Rectal smooth muscle tissue (tissue), 1 donor: ENCODE data around the gene FKBP2.

Experiments
- H3K27ac ChIP-seq: one replicate; pipeline ENCODE4 v1.7.0; 2013; ENCODE audit warnings: low read depth, low read length, inconsistent platforms
- H3K27me3 ChIP-seq: one replicate; pipeline ENCODE4 v1.7.0; 2013; ENCODE audit warnings: low read length; ENCODE audit not compliant: control insufficient read depth, insufficient read depth
- H3K36me3 ChIP-seq: one replicate; pipeline ENCODE4 v1.7.0; 2013; ENCODE audit warnings: low read length; ENCODE audit not compliant: control insufficient read depth, insufficient read depth
- H3K4me1 ChIP-seq: one replicate; pipeline ENCODE4 v1.7.0; 2013; ENCODE audit warnings: low read length; ENCODE audit not compliant: control insufficient read depth, insufficient read depth
- H3K4me3 ChIP-seq: one replicate; pipeline ENCODE4 v1.7.0; 2013; ENCODE audit warnings: low read length
- H3K9ac ChIP-seq: one replicate; pipeline ENCODE4 v1.7.0; 2013; ENCODE audit warnings: low read length

FKBP2 gene

DNA sequence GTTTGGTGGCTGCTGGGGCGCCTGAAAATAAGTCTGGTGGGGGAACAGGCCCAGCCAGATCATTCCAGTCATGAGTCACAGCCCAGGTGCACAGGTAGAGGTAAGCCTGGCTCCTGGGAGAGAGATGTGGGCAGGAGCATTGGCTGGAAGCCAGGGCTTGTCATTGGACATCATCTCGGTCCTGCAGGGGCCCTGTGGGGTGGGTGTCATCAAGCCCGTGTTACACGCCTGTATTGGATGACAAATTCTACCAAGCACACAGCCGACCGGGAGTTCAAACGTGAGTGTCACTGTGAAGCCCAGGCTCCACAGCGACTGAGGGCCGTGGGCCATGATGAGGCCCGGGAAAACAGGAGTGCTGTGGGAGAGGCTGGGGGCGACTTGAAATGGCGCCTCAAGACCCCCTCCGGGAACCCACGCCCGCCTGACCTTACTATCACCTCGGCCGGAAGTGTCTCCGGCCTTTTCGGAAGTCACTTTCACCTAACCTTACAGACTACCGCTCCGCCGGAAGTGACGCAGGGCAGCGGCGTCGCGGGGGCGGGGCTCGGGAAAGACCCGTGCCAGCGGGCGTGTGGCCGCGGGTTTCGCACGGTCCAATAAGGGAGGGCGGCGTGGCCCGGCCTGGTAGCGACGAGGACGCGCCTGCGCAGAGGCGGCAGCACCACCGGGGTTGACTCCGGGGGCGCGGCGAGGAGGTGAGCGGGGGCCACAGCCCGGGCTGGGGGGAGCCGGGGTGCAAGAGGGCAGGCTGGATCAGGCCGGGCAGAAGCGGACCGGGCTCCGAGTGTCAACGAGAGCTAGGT, at the start of gene FKBP2:
TSS of gene FKBP2 (plus strand) at position 661 of the 806 bp plus-strand sequence. CDS start 1,293 bp downstream, outside the sequence.
- Histone ChIP-seq H3K27ac (peak within 1 kb of the TSS; percentile 100), H3K4me1 (peaks cover 6% of the 10 kb centered on the region), H3K4me3 (peak within 1 kb of the TSS; percentile 79), H3K27me3 (no peaks in the 10 kb centered on the region), H3K36me3 (peaks cover 6% of the 10 kb centered on the region), H3K9ac (peak within 1 kb of the TSS; percentile 90)

DNA sequence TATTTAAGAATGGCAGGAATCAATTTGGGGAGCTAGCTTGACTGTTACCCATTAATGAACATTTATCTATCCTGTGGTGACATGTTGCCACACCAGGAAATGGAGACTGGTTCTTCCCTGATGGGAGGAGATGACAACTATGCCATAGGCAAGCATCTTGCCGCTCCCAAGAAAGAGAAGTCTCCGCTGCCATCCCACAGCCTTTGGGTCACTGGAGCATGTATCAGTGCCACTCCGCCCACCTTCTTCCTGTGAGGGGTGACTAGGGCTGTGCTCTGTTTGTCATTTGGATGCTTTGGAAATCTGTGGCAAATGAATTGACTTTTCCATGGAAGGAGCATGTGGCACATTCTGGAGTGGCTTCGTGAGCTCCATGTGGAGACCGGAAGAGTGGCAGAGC, 48.5 kb upstream of the FKBP2 start:
- H3K4me1 ChIP-seq: no peaks in the 10 kb centered on the region
- H3K9ac ChIP-seq: no peak overlapping the region
- no peaks in the 10 kb centered on the region for H3K27me3 ChIP-seq
- H3K36me3 ChIP-seq: peaks cover 37% of the 10 kb centered on the region
- no peak overlapping the region for H3K4me3 ChIP-seq
- H3K27ac ChIP-seq: no peak overlapping the region

DNA sequence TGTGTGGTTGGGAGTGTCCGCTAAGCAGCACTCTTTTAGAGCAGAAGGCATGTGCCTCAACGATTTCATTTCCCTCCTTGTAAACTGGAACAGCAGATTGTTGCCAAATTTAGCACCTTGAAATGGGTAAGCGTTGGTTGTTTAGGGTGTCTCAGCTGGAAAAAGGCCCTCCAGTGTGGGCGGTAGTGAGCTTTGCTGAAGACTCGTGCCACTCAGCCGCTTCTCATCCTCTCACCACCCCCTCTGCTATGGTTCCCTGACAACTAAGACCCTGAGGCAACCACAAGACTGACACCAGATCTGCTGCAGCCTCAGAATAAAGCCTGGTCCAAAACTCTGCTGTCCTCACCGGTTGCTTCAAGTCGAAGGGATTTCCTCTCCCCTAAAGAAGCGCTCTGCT, 44.3 kb upstream of the FKBP2 start:
- H3K27me3 ChIP-seq: no peaks in the 10 kb centered on the region
- no peaks in the 10 kb centered on the region for H3K4me1 ChIP-seq
- H3K9ac ChIP-seq: no peak overlapping the region
- H3K4me3 ChIP-seq: no peak overlapping the region
- peaks cover 47% of the 10 kb centered on the region for H3K36me3 ChIP-seq
- no peak overlapping the region for H3K27ac ChIP-seq

GRCh38 chr11:64198511-64198910, 42.4 kb upstream of the FKBP2 start:
- no peaks in the 10 kb centered on the region for H3K4me1 ChIP-seq
- no peaks in the 10 kb centered on the region for H3K27me3 ChIP-seq
- H3K9ac ChIP-seq: no peak overlapping the region
- H3K36me3 ChIP-seq: peaks cover 52% of the 10 kb centered on the region
- H3K4me3 ChIP-seq: no peak overlapping the region
- no peak overlapping the region for H3K27ac ChIP-seq

GRCh38 chr11:64201543-64201942, 39.4 kb upstream of the FKBP2 start:
- Histone ChIP-seq H3K4me1 (peaks cover 3% of the 10 kb centered on the region), H3K4me3 (no peak overlapping the region), H3K27me3 (no peaks in the 10 kb centered on the region), H3K9ac (no peak overlapping the region), H3K36me3 (peaks cover 37% of the 10 kb centered on the region), H3K27ac (no peak overlapping the region)

DNA sequence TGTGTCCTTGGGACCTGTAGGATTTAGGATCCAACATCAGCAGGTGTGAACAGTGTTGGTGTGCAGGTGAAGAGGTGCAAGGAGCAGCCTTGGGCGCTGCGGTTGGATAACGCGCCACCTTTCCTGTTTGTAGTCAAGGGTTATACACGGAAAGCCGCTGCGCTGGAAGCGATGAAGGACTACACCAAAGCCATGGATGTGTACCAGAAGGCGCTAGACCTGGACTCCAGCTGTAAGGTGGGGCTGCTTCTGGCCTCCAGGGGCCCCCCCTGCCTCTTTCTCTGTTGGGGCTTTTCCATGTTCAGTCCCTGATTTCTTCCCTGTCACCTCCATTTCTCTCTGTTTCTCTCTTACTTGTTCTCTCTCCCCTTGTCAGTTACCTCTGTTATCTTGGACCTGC, 37.9 kb upstream of the FKBP2 start:
- H3K9ac ChIP-seq: no peak overlapping the region
- no peak overlapping the region for H3K4me3 ChIP-seq
- H3K4me1 ChIP-seq: peaks cover 3% of the 10 kb centered on the region
- no peak overlapping the region for H3K27ac ChIP-seq
- H3K36me3 ChIP-seq: peaks cover 26% of the 10 kb centered on the region
- no peaks in the 10 kb centered on the region for H3K27me3 ChIP-seq

DNA sequence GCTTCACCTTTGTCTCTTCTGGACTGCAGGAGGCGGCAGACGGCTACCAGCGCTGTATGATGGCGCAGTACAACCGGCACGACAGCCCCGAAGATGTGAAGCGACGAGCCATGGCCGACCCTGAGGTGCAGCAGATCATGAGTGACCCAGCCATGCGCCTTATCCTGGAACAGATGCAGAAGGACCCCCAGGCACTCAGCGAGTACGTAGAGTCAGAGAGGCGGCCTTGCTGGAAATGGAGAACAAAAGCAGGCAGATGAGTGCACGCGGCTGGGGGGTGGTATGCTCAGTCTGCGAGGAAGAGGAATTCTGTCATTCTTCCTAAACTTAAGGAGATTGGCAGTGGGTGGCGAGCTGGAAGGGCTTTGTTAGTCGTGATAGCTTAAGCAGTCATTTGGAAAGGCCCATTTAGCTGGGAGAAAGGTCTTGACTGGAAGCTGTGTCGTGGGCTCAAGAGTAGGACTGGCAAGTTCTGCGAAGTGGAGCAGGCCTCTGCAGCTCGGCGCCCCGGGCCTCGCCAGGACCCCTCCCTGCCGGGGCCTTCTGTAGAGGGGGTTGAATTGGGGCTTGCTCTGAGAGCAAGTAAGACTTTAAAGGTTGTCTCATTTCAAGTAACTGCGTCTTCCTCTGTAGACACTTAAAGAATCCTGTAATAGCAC, 37.3 kb upstream of the FKBP2 start:
- peaks cover 3% of the 10 kb centered on the region for H3K4me1 ChIP-seq
- no peak overlapping the region for H3K9ac ChIP-seq
- peaks cover 23% of the 10 kb centered on the region for H3K36me3 ChIP-seq
- H3K27ac ChIP-seq: no peak overlapping the region
- no peak overlapping the region for H3K4me3 ChIP-seq
- H3K27me3 ChIP-seq: no peaks in the 10 kb centered on the region

DNA sequence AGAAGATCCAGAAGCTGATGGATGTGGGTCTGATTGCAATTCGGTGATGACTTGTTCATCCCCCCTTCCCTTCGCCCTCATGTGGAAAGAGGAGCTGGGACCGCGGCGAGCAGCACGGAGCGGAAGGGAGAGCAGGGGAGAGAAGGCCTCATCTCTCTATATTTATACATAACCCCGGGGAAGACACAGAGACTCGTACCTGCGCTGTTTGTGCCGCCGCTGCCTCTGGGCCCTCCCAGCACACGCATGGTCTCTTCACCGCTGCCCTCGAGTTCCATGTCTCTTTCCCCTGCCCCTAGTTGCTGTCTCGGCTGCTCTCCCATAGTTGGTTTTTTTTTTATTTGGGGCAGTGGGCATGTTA, 36.8 kb upstream of the FKBP2 start:
- Histone ChIP-seq H3K4me3 (no peak overlapping the region), H3K9ac (no peak overlapping the region), H3K4me1 (peaks cover 3% of the 10 kb centered on the region), H3K36me3 (peaks cover 23% of the 10 kb centered on the region), H3K27me3 (no peaks in the 10 kb centered on the region), H3K27ac (peak overlapping the region; percentile 16)

DNA sequence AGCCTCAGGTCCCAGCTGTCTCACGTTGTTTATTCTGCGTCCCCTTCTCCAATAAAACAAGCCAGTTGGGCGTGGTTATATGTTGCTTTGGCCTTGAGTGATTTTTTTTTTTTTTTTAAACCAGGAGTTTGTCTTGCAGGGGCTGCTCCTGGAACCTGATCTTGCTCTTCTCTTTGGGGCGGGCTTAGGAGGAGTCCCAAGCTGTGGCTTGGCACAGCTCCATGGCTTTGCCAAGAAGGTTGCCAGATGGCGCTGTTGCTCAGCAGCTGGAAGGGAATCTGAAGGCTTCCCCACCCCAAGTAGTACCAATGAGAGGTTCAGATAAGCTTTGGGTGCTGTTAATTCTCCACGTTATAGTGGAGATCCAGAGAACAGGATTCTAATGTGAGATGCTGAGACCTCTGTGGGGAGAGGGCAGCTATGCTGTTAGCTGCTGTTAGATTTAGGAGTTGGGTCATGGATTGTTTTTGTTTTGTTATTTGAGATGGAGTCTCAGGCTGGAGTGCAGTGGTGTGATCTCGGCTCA, 36.4 kb upstream of the FKBP2 start:
- Histone ChIP-seq H3K27me3 (no peaks in the 10 kb centered on the region), H3K27ac (peak overlapping the region; percentile 16), H3K36me3 (peaks cover 23% of the 10 kb centered on the region), H3K4me3 (no peak overlapping the region), H3K9ac (no peak overlapping the region), H3K4me1 (peaks cover 3% of the 10 kb centered on the region)

- H3K4me1 ChIP-seq: peaks cover 3% of the 10 kb centered on the region
- peak within 1 kb of the TSS; percentile 72 for H3K4me3 ChIP-seq
These were observed 34.2 kb upstream of the FKBP2 start, which contains the start of gene FERMT3 for GRCh38 chr11:64206457-64207255. FERMT3 (plus strand) TSS chr11:64206721; CDS start chr11:64207365, 644 bp downstream.

GRCh38 chr11:64207256-64208085, 33.4 kb upstream of the FKBP2 start:
- H3K36me3 ChIP-seq: peaks cover 20% of the 10 kb centered on the region
- peak overlapping the region; percentile 72 for H3K4me3 ChIP-seq
- H3K27ac ChIP-seq: peak overlapping the region; percentile 79
- H3K4me1 ChIP-seq: peaks cover 3% of the 10 kb centered on the region
- H3K9ac ChIP-seq: peak overlapping the region; percentile 57
- no peaks in the 10 kb centered on the region for H3K27me3 ChIP-seq

More at GRCh38 chr11:64206457-64207255, 34.2 kb upstream of the FKBP2 start, which contains the start of gene FERMT3:
- Histone ChIP-seq H3K27ac (peak within 1 kb of the TSS; percentile 79), H3K27me3 (no peaks in the 10 kb centered on the region), H3K36me3 (peaks cover 22% of the 10 kb centered on the region), H3K9ac (peak within 1 kb of the TSS; percentile 57)
